Measurements from ENCODE around the gene PRKAB1. TPM values are rescaled to one million over a fixed set of nuclear protein-coding genes. Genes with fewer than 3 reads are reported as not detected.

PRKAB1 gene
- total RNA-seq, 4 donors from 2014 or later = 12.2 to 25.9 (median 20.5) TPM

DNA sequence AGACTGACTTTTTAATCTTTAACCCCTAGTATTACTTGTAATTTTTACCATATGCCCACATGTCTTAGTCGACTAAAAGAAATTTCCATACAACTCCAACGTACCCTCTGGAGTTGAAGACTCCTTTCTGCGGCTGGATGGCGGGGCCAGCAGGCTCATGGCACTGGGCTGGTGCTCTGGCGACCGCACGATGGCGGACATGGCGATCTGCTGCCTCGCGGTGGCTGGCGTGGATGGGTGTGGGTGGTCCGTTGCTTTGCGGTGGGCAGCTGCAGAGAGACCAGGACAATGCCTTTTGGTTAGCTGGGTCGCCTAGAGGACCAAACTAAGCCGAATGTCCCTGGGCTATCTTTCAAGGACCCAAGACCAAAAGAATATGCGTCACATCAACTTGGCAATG, 50.2 kb downstream of the PRKAB1 start:
- no peak for ATAC-seq (ENCODE audit: low FRiP score)
- TF ChIP-seq, protein P1, sequence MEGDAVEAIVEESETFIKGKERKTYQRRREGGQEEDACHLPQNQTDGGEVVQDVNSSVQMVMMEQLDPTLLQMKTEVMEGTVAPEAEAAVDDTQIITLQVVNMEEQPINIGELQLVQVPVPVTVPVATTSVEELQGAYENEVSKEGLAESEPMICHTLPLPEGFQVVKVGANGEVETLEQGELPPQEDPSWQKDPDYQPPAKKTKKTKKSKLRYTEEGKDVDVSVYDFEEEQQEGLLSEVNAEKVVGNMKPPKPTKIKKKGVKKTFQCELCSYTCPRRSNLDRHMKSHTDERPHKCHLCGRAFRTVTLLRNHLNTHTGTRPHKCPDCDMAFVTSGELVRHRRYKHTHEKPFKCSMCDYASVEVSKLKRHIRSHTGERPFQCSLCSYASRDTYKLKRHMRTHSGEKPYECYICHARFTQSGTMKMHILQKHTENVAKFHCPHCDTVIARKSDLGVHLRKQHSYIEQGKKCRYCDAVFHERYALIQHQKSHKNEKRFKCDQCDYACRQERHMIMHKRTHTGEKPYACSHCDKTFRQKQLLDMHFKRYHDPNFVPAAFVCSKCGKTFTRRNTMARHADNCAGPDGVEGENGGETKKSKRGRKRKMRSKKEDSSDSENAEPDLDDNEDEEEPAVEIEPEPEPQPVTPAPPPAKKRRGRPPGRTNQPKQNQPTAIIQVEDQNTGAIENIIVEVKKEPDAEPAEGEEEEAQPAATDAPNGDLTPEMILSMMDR (IDR thresholded peaks at IDR 0.05) = no peak
- no peak for DNase-seq (ENCODE audit: low spot score)

DNA sequence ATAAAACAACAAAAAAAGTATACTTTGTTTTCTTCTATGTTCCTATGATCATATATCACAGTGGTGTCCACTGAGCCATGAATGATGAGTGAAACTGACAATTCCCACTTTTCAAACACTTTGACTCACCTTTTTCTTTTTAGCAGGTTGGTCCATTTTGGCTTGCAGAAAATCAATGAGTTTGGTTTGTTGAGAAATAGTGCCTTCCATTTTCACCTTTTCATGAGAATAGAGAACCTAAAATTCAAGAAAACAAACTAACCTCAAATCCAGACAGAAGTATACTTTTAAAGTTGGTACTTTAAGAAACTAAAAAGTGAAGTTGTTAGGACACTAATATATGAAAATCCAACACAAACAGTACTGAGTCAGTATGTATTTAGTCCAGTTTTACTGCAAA, 52.4 kb downstream of the PRKAB1 start:
- ATAC-seq (ENCODE audit: low FRiP score) = no peak
- TF ChIP-seq, protein P1 (IDR thresholded peaks at IDR 0.05) = no peak
- DNase-seq (ENCODE audit: low spot score) = no peak

DNA sequence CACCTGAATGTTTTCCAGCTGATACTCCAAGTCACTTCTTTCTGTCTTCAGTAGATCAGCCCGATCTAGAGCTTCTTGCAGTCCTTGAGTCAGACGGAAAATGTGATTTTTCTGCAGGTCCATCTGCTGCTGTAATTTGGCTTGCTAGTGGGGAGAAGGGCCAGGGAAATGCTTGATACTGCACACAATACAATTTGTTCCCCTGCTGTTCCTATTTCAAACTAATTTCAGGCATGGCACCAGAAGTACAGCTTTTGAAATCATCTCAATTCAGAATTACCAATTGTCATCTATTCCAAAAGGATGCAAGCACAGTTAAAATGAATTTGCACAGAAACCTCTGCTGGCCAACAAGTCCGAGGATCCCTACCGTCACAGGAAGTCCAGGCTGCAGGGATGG, 53.4 kb downstream of the PRKAB1 start:
- ATAC-seq (ENCODE audit: low FRiP score) (no peak), DNase-seq (ENCODE audit: low spot score) (no peak)
- TF ChIP-seq, protein P1 (IDR thresholded peaks at IDR 0.05) = no peak

DNA sequence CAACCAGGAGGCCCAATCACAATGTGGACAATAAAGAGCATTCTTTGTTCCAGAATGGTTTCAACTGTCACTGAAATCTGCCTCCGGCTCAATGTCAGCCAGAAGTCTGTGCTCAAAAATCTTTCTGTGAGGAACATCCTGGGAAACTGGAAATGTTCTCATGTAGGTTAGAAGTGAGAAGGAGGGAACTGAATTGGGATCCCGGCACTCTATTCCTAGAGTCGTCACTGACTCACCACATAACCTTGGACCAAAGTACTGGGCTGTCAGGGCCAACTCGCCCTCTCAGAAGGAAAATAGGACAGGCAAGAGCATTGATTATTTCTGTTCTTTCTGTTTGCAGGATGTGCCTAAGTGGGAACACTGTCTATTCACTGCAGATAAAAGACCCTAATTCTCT, 57.6 kb downstream of the PRKAB1 start:
- DNase-seq (ENCODE audit: low spot score) (no peak), ATAC-seq (ENCODE audit: low FRiP score) (no peak)
- TF ChIP-seq, protein P1 (IDR thresholded peaks at IDR 0.05) = no peak

DNA sequence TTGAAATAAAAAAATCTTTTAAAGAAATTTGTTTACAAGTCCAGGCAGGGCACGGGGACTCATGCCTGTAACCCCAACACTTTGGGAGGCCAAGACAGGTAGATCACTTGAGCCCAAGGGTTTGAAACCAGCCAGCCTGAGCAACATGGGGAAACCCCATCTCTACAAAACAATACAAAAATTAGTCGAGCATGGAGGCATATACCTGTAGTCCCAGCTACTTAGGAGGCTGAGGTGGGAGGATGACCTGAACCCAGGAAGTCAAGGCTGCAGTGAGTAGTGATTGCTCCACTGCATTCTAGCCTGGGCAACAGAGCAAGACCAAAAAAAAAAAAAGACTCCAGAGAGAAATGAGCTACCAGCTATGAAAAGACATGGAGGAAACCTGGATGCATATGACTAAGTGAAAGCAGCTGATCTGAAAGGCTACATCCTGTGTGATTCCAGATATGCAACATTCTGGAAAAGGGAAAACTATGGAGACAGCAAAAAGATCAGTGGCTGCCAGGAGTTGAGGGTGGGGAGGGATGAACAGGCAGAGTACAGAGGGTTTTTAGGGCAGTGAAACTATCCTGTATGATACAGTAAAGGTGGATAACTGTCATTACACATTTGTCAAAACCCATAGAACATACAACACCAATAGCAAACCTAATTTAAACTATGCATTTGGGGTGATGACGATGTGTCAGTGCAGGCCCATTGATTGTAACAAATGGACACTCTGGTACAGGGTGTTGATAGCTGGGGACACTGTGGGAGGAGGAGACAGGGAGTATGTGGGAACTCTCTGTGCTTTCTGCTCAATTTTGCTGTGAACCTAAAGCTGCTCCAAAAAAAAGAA, 59.9 kb downstream of the PRKAB1 start:
- ATAC-seq (ENCODE audit: low FRiP score) (no peak), DNase-seq (ENCODE audit: low spot score) (no peak)
- TF ChIP-seq, protein P1 (IDR thresholded peaks at IDR 0.05) = no peak

DNA sequence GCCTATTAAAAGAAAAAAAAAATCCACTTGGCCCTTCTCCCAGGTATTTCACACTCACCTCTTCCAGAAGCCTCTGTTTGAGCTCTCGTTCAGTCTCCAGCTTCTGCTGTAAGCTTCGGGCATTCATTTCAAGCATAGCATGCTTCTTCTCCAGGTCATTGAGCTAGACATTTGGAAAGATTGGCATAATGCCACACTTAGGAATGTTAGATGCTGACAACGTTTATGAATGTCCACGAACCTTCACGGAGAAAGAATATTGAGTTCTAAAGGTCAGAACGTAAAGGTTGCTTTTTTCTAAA, 60.5 kb downstream of the PRKAB1 start:
- TF ChIP-seq, protein P1 (IDR thresholded peaks at IDR 0.05) = no peak
- no peak for ATAC-seq (ENCODE audit: low FRiP score)

DNA sequence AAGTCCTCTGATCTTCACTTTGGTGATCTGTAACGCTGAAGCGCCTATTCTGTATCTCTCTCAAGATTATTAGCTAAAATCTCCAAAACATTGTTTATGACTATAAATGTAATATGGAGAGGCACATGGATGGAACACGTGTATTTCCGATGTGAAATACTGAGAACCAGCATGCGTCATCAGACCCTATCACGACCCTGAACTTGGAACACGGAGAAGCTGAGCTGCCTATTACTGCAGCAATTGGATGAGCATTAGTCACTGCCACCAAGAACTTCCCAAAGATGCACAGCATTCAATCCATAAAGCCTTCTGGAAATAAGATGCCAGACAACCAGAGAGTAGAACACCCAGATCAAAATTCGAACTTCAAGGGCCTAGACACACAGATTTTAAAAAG, 61.9 kb downstream of the PRKAB1 start:
- DNase-seq (ENCODE audit: low spot score) (no peak), ATAC-seq (ENCODE audit: low FRiP score) (no peak)

More for the DNA sequence above, 60.5 kb downstream of the PRKAB1 start:
- no peak for DNase-seq (ENCODE audit: low spot score)

More for the DNA sequence above, 61.9 kb downstream of the PRKAB1 start:
- TF ChIP-seq, protein P1 (IDR thresholded peaks at IDR 0.05) = no peak

All from omental fat pad (tissue), 4 donors.